GM12892 (cell line): ENCODE measurements around the gene ACAD9.

Experiments
- POLR2A ChIP-seq: IDR thresholded peaks from 2 replicates; pipeline ENCODE4 v1.6.1; 2011; ENCODE audit warnings: low read depth, low read length, control low read depth
- POLR2AphosphoS5 ChIP-seq: IDR thresholded peaks from 2 replicates; pipeline ENCODE4 v1.6.1; 2011; ENCODE audit warnings: low read depth, low read length, control low read depth
- TAF1 ChIP-seq: IDR thresholded peaks from 2 replicates; pipeline ENCODE4 v1.6.1; 2011; ENCODE audit warnings: low read depth, mild to moderate bottlenecking, control low read depth, low read length, borderline replicate concordance

GRCh38 chr3:128859630-128860029 is 19.8 kb upstream of the ACAD9 start:
- no peak for TF ChIP-seq POLR2A
- TF ChIP-seq POLR2AphosphoS5, result no peak
- TF ChIP-seq TAF1, result no peak
